Measurements from ENCODE around the gene MAPK8IP3. TPM values are rescaled to one million over a fixed set of nuclear protein-coding genes. Genes with fewer than 3 reads are reported as not detected.

MAPK8IP3 gene
- total and polyA plus RNA-seq, 2 donors from 2014 or later, result 10.6 to 67.7 TPM

GRCh38 chr16:1744338-1744840 lies 38.4 kb downstream of the MAPK8IP3 start:
- H3K27me3 ChIP-seq (ENCODE audit: control insufficient read depth, insufficient read depth, low read length), result no peaks in the 10 kb centered on the region
- DNase-seq (no peak), FAIRE-seq (no peak)
- peaks cover 2 to 30% (median 23%) of the 10 kb centered on the region in 3 donors for H3K36me3 ChIP-seq (ENCODE audit: control insufficient read depth in 2 of 3, insufficient read depth in 3 of 3, low read length in 3 of 3)
- no peaks in the 10 kb centered on the region for H3K9me3 ChIP-seq (ENCODE audit: control insufficient read depth in 2 of 3, insufficient read depth in 1 of 3, low read length in 3 of 3)
- no peaks in the 10 kb centered on the region for H3K4me1 ChIP-seq (ENCODE audit: control insufficient read depth in 2 of 3, insufficient read depth in 2 of 3, low read depth in 1 of 3, low read length in 3 of 3)
- intact Hi-C loops (cut with DNase I), result no loop called here
- H3K27ac ChIP-seq (ENCODE audit: low read depth in 2 of 2, low read length in 2 of 2), result no peak overlapping the region
- no peak overlapping the region for H3K9ac ChIP-seq (ENCODE audit: low read length in 3 of 3)
- TF ChIP-seq, protein P1, sequence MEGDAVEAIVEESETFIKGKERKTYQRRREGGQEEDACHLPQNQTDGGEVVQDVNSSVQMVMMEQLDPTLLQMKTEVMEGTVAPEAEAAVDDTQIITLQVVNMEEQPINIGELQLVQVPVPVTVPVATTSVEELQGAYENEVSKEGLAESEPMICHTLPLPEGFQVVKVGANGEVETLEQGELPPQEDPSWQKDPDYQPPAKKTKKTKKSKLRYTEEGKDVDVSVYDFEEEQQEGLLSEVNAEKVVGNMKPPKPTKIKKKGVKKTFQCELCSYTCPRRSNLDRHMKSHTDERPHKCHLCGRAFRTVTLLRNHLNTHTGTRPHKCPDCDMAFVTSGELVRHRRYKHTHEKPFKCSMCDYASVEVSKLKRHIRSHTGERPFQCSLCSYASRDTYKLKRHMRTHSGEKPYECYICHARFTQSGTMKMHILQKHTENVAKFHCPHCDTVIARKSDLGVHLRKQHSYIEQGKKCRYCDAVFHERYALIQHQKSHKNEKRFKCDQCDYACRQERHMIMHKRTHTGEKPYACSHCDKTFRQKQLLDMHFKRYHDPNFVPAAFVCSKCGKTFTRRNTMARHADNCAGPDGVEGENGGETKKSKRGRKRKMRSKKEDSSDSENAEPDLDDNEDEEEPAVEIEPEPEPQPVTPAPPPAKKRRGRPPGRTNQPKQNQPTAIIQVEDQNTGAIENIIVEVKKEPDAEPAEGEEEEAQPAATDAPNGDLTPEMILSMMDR (IDR thresholded peaks at IDR 0.05; ENCODE audit: borderline replicate concordance, extremely low read depth, insufficient read depth), result no peak
- no peak overlapping the region for H3K4me3 ChIP-seq (ENCODE audit: low read length in 3 of 3)

GRCh38 chr16:1745181-1745899 lies 39.3 kb downstream of the MAPK8IP3 start:
- peaks cover 2 to 35% (median 24%) of the 10 kb centered on the region in 3 donors for H3K36me3 ChIP-seq (ENCODE audit: control insufficient read depth in 2 of 3, insufficient read depth in 3 of 3, low read length in 3 of 3)

GRCh38 chr16:1745900-1746692 lies 40.1 kb downstream of the MAPK8IP3 start:
- no peak for FAIRE-seq
- DNase-seq, result no peak
- Histone ChIP-seq H3K9me3 (ENCODE audit: control insufficient read depth in 2 of 3, insufficient read depth in 1 of 3, low read length in 3 of 3) (no peaks in the 10 kb centered on the region), H3K36me3 (ENCODE audit: control insufficient read depth in 2 of 3, insufficient read depth in 3 of 3, low read length in 3 of 3) (peaks cover 2 to 35% (median 21%) of the 10 kb centered on the region in 3 donors), H3K27me3 (ENCODE audit: control insufficient read depth, insufficient read depth, low read length) (no peaks in the 10 kb centered on the region), H3K4me1 (ENCODE audit: control insufficient read depth in 2 of 3, insufficient read depth in 2 of 3, low read depth in 1 of 3, low read length in 3 of 3) (no peaks in the 10 kb centered on the region), H3K9ac (ENCODE audit: low read length in 3 of 3) (no peak overlapping the region), H3K4me3 (ENCODE audit: low read length in 3 of 3) (no peak overlapping the region), H3K27ac (ENCODE audit: low read depth in 2 of 2, low read length in 2 of 2) (no peak overlapping the region)
- TF ChIP-seq, protein P1 (IDR thresholded peaks at IDR 0.05; ENCODE audit: borderline replicate concordance, extremely low read depth, insufficient read depth), result no peak
- intact Hi-C loops (cut with DNase I), result no loop called here

More at GRCh38 chr16:1745181-1745899, 39.3 kb downstream of the MAPK8IP3 start:
- Histone ChIP-seq H3K4me1 (ENCODE audit: control insufficient read depth in 2 of 3, insufficient read depth in 2 of 3, low read depth in 1 of 3, low read length in 3 of 3) (no peaks in the 10 kb centered on the region), H3K27me3 (ENCODE audit: control insufficient read depth, insufficient read depth, low read length) (no peaks in the 10 kb centered on the region), H3K4me3 (ENCODE audit: low read length in 3 of 3) (no peak overlapping the region), H3K9ac (ENCODE audit: low read length in 3 of 3) (no peak overlapping the region), H3K9me3 (ENCODE audit: control insufficient read depth in 2 of 3, insufficient read depth in 1 of 3, low read length in 3 of 3) (no peaks in the 10 kb centered on the region), H3K27ac (ENCODE audit: low read depth in 2 of 2, low read length in 2 of 2) (no peak overlapping the region)
- FAIRE-seq (no peak), DNase-seq (no peak)
- intact Hi-C loops (cut with DNase I), result no loop called here
- TF ChIP-seq, protein P1 (IDR thresholded peaks at IDR 0.05; ENCODE audit: borderline replicate concordance, extremely low read depth, insufficient read depth), result no peak

Measured in kidney (tissue), 14 donors.